K562 (cell line): ENCODE measurements around the gene RC3H2. TPM values are rescaled to one million over a fixed set of nuclear protein-coding genes. Genes with fewer than 3 reads are reported as not detected.

ENCODE experiments used
- FOXA1 ChIP-seq: fragments of 450-650 bp; IDR thresholded peaks from 2 replicates; pipeline ENCODE4 v1.6.1; 2016; ENCODE audit warnings: mild to moderate bottlenecking, borderline replicate concordance
- HCFC1 ChIP-seq: IDR thresholded peaks from 2 replicates; pipeline ENCODE4 v1.6.1; 2012; ENCODE audit warnings: low read depth, low read length, improper control_type of control experiment
- HNRNPLL ChIP-seq: fragments of 200-400 bp; formaldehyde crosslinking; IDR thresholded peaks from 2 replicates; pipeline ENCODE4 v1.6.1; 2017; ENCODE audit warnings: low read length, low read depth, mild to moderate bottlenecking; ENCODE audit not compliant: poor library complexity, severe bottlenecking
- HSF4 ChIP-seq: fragments of 250-450 bp; sonication (Bioruptor Pico); IDR thresholded peaks from 2 replicates; pipeline ENCODE4 v2.1.2; 2022; ENCODE audit warnings: mild to moderate bottlenecking, moderate library complexity, borderline replicate concordance
- SREBF2 ChIP-seq: sonication (generic); formaldehyde crosslinking; IDR thresholded peaks from 2 replicates; pipeline ENCODE4 v1.4.0; 2020; ENCODE audit warnings: mild to moderate bottlenecking, missing genetic modification reagents
- TAF15 ChIP-seq: fragments of 200-400 bp; formaldehyde crosslinking; IDR thresholded peaks from 2 replicates; pipeline ENCODE4 v1.6.1; 2017; ENCODE audit warnings: mild to moderate bottlenecking, low read depth, low read length, moderate library complexity
- polyA plus RNA-seq, 8 experiments: library from polyadenylated mRNA; depleted of rRNA in 4 of 8; stranded (reverse) in 5 of 8; unstranded in 3 of 8; fragments of >200 nt; fragmentation: Nextera tagmentation in 2 of 8; fragmentation: Illumina TruSeq in 1 of 8; extraction: Ambion mirVana in 2 of 8; extraction: Trizol in 1 of 8; gene quantifications; 2 replicates each; pipeline versions ENCODE4 v1.2.1 to v1.2.3, GENCODE V29; 2011 to 2014; ENCODE audit warnings: inconsistent platforms in 1 of 8, missing spikeins in 1 of 8
- total RNA-seq, 7 experiments: library from RNA; depleted of rRNA in 6 of 7; stranded (reverse); fragments of >200 nt in 6 of 7; fragmentation: Illumina TruSeq in 2 of 7; extraction: Trizol in 2 of 7; gene quantifications; 2 replicates each; pipeline versions ENCODE4 v1.2.1 to v1.2.3, GENCODE V29; 2011 to 2021; ENCODE audit warnings: low replicate concordance in 1 of 7
- TF ChIP-seq, protein P1 (sequence below): fragments of 450-650 bp; IDR thresholded peaks from 2 replicates; pipeline ENCODE4 v1.6.1; 2016; ENCODE audit warnings: mild to moderate bottlenecking, moderate library complexity
- TF ChIP-seq, protein P2 (sequence below): fragments of 200-800 bp; sonication (Bioruptor generic); IDR thresholded peaks from 2 replicates; pipeline ENCODE4 v1.6.1; 2017; ENCODE audit warnings: missing genetic modification characterization, missing compliant biosample characterization
- TF ChIP-seq, protein P3 (sequence below): fragments of 450-650 bp; IDR thresholded peaks from one replicate; pipeline ENCODE4 v1.6.1; 2018; ENCODE audit warnings: mild to moderate bottlenecking, moderate library complexity; ENCODE audit not compliant: partially characterized antibody
- TF ChIP-seq, protein P4 (sequence below): fragments of 450-650 bp; IDR thresholded peaks from 2 replicates; pipeline ENCODE4 v1.6.1; 2014; ENCODE audit warnings: low read depth, mild to moderate bottlenecking, moderate library complexity, borderline replicate concordance

RC3H2 gene
- total and polyA plus RNA-seq, 9 of the 15 experiments (the other 6 are each of a cell fraction or from before 2014, with no cell fraction given), result 5.6 to 35.4 (median 18.6) TPM

DNA sequence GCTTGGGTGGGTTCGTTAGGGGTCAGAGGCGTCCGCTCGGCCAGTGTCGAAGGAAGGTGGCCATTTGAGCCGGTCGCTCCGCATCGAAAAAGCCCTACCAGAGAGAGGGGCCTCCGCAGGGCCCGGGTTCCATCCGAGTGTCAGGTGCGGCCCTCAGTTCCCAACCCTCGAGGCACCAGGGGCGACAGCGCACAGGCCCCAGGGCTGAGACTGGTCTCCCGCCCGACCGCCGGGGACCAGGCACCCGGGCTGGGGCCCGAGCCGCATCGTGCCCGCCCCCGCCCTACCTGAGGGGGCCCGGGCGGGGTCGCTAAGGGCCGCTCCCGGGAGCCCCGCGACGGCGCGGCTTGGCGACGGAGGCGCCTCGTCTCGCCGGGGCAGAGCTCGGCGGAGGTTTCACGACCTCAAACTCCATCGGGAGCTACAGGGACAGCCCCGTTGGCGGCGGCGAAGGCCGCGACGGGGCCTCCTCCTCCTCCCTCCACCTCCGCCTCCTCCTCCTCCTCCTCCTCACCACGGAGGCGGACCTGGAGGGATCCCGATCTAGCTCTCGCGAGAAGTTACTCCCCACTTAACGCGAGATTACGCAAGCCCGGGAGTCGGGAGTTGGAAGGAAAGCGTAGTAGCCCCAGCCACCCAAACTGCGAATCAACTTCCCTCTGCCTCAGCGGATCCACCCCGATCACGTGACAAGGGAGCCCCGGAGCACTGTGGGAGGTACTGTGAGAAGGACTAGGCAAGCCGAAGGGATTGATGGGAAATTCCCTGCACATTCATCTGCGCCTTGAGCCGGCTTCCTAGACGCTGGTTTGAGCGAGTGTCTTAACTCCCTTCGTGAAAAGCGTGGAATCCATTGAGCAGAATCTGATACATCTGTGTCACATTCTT, at the start of gene RC3H2 (continued):
- no peak for TF ChIP-seq HSF4 (CRISPR knock-in tag)
- TF ChIP-seq SREBF2 (CRISPR knock-in tag), result no peak
- TF ChIP-seq, protein P1, sequence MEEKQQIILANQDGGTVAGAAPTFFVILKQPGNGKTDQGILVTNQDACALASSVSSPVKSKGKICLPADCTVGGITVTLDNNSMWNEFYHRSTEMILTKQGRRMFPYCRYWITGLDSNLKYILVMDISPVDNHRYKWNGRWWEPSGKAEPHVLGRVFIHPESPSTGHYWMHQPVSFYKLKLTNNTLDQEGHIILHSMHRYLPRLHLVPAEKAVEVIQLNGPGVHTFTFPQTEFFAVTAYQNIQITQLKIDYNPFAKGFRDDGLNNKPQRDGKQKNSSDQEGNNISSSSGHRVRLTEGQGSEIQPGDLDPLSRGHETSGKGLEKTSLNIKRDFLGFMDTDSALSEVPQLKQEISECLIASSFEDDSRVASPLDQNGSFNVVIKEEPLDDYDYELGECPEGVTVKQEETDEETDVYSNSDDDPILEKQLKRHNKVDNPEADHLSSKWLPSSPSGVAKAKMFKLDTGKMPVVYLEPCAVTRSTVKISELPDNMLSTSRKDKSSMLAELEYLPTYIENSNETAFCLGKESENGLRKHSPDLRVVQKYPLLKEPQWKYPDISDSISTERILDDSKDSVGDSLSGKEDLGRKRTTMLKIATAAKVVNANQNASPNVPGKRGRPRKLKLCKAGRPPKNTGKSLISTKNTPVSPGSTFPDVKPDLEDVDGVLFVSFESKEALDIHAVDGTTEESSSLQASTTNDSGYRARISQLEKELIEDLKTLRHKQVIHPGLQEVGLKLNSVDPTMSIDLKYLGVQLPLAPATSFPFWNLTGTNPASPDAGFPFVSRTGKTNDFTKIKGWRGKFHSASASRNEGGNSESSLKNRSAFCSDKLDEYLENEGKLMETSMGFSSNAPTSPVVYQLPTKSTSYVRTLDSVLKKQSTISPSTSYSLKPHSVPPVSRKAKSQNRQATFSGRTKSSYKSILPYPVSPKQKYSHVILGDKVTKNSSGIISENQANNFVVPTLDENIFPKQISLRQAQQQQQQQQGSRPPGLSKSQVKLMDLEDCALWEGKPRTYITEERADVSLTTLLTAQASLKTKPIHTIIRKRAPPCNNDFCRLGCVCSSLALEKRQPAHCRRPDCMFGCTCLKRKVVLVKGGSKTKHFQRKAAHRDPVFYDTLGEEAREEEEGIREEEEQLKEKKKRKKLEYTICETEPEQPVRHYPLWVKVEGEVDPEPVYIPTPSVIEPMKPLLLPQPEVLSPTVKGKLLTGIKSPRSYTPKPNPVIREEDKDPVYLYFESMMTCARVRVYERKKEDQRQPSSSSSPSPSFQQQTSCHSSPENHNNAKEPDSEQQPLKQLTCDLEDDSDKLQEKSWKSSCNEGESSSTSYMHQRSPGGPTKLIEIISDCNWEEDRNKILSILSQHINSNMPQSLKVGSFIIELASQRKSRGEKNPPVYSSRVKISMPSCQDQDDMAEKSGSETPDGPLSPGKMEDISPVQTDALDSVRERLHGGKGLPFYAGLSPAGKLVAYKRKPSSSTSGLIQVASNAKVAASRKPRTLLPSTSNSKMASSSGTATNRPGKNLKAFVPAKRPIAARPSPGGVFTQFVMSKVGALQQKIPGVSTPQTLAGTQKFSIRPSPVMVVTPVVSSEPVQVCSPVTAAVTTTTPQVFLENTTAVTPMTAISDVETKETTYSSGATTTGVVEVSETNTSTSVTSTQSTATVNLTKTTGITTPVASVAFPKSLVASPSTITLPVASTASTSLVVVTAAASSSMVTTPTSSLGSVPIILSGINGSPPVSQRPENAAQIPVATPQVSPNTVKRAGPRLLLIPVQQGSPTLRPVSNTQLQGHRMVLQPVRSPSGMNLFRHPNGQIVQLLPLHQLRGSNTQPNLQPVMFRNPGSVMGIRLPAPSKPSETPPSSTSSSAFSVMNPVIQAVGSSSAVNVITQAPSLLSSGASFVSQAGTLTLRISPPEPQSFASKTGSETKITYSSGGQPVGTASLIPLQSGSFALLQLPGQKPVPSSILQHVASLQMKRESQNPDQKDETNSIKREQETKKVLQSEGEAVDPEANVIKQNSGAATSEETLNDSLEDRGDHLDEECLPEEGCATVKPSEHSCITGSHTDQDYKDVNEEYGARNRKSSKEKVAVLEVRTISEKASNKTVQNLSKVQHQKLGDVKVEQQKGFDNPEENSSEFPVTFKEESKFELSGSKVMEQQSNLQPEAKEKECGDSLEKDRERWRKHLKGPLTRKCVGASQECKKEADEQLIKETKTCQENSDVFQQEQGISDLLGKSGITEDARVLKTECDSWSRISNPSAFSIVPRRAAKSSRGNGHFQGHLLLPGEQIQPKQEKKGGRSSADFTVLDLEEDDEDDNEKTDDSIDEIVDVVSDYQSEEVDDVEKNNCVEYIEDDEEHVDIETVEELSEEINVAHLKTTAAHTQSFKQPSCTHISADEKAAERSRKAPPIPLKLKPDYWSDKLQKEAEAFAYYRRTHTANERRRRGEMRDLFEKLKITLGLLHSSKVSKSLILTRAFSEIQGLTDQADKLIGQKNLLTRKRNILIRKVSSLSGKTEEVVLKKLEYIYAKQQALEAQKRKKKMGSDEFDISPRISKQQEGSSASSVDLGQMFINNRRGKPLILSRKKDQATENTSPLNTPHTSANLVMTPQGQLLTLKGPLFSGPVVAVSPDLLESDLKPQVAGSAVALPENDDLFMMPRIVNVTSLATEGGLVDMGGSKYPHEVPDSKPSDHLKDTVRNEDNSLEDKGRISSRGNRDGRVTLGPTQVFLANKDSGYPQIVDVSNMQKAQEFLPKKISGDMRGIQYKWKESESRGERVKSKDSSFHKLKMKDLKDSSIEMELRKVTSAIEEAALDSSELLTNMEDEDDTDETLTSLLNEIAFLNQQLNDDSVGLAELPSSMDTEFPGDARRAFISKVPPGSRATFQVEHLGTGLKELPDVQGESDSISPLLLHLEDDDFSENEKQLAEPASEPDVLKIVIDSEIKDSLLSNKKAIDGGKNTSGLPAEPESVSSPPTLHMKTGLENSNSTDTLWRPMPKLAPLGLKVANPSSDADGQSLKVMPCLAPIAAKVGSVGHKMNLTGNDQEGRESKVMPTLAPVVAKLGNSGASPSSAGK, result peak; percentile 44
- TF ChIP-seq FOXA1, result no peak
- peak; percentile 90 for TF ChIP-seq HCFC1
- no peak for TF ChIP-seq TAF15
- peak; percentile 89 for TF ChIP-seq HNRNPLL
- TF ChIP-seq, protein P2, sequence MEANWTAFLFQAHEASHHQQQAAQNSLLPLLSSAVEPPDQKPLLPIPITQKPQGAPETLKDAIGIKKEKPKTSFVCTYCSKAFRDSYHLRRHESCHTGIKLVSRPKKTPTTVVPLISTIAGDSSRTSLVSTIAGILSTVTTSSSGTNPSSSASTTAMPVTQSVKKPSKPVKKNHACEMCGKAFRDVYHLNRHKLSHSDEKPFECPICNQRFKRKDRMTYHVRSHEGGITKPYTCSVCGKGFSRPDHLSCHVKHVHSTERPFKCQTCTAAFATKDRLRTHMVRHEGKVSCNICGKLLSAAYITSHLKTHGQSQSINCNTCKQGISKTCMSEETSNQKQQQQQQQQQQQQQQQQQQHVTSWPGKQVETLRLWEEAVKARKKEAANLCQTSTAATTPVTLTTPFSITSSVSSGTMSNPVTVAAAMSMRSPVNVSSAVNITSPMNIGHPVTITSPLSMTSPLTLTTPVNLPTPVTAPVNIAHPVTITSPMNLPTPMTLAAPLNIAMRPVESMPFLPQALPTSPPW (CRISPR knock-in tag), result peak; percentile 93
- TF ChIP-seq, protein P3, sequence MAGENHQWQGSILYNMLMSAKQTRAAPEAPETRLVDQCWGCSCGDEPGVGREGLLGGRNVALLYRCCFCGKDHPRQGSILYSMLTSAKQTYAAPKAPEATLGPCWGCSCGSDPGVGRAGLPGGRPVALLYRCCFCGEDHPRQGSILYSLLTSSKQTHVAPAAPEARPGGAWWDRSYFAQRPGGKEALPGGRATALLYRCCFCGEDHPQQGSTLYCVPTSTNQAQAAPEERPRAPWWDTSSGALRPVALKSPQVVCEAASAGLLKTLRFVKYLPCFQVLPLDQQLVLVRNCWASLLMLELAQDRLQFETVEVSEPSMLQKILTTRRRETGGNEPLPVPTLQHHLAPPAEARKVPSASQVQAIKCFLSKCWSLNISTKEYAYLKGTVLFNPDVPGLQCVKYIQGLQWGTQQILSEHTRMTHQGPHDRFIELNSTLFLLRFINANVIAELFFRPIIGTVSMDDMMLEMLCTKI, result no peak
- TF ChIP-seq, protein P4, sequence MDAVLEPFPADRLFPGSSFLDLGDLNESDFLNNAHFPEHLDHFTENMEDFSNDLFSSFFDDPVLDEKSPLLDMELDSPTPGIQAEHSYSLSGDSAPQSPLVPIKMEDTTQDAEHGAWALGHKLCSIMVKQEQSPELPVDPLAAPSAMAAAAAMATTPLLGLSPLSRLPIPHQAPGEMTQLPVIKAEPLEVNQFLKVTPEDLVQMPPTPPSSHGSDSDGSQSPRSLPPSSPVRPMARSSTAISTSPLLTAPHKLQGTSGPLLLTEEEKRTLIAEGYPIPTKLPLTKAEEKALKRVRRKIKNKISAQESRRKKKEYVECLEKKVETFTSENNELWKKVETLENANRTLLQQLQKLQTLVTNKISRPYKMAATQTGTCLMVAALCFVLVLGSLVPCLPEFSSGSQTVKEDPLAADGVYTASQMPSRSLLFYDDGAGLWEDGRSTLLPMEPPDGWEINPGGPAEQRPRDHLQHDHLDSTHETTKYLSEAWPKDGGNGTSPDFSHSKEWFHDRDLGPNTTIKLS, result peak; percentile 94
